GM12801 (cell line): ENCODE results near the gene GNMT.

ENCODE experiments used
- CTCF ChIP-seq: IDR thresholded peaks from one replicate; pipeline ENCODE4 v1.5.1; 2011; ENCODE audit warnings: control low read depth; ENCODE audit not compliant: insufficient read length; ENCODE audit errors: extremely low read depth

The GNMT gene

GRCh38 chr6:43012364-43012763, 51.8 kb downstream of the GNMT start:
- no peak for TF ChIP-seq CTCF

GRCh38 chr6:43013097-43013842, 52.7 kb downstream of the GNMT start:
- TF ChIP-seq CTCF, result no peak
